DMS53 treated with DMSO at 0.1 percent for 48 hours (cell line): ENCODE results near the gene SENP5.

Experiments
- DNase-seq: peaks from one replicate; lab custom pipeline; 2025; ENCODE audit not compliant: unreplicated experiment; lab: John Stamatoyannopoulos, UW

Gene SENP5

DNA sequence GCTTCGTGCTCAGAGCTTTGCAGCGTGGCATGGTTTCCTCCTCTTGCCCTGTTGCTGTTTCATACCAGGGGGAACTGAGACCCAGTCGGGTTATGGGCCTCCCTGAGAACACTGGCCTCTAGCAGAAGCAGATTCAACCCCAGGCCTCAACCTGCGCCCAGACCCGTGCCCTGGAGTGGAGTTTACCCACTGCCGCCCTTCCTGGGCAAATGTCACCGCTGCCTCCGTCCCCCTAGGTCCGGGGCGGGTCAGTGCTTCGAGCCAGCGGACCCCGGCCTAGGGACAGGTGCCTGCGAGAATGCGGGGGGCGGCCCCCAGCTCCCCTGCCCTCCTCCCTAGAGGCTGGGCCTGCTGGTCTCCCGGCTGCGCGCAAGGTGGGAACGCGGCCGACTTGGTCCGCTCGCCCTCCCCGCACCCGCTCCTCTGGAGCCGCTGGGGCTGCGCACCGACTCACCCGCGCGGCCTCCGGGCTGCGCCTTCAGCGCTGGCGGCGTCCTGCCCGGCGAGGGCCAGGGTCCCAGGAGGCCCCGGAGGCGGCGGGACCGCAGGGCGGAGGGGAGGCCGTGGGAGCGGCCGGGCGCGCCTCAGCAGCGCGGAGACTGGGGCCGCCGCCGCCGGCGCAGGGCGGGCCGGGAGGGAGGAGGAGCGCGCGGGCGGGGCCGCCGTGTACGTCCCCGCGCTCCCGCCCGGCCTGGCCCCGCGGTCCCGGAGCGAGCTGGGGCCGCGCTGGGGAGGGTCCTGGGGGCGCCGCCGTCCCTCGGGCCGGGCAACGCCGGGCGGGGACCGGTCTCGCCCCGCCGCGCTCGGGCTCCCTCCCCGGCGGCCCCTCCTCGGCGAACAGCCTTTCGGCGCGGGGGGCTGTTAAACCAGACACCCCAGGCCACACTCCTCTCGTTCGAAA, 100.8 kb downstream of the SENP5 start, which contains the start of gene PIGZ:
PIGZ (minus strand) TSS at position 601 of the 901 bp plus-strand sequence. CDS start 16,802 bp downstream, outside the sequence.
- no peak for DNase-seq

DNA sequence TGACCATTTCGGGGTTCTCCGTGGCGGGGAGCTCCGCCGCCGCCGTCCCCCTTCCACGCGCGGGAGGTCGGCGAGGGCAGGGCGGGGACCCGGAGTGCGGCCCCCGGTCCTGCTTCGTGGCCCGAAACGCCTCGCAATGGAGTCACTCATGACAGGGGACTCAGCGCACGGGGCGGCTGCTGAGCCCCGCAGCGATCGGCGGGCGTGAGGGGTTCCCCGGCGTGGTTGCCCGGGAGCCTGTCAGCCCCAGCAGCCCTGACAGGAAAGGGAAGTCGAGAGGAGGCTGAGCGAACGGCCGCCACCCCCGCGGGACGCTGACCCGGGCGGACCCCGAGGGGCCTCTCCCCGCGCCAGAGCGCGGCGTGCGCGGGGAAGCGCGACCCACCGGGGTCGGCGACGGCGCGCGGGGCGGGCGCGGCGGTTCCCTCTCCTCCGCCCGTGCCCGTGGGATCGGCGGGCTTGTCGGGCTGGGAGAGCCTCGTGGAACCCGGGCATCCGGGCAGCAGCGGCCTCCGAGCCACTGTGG, 101.5 kb downstream of the SENP5 start:
- DNase-seq: peak; percentile 3

DNA sequence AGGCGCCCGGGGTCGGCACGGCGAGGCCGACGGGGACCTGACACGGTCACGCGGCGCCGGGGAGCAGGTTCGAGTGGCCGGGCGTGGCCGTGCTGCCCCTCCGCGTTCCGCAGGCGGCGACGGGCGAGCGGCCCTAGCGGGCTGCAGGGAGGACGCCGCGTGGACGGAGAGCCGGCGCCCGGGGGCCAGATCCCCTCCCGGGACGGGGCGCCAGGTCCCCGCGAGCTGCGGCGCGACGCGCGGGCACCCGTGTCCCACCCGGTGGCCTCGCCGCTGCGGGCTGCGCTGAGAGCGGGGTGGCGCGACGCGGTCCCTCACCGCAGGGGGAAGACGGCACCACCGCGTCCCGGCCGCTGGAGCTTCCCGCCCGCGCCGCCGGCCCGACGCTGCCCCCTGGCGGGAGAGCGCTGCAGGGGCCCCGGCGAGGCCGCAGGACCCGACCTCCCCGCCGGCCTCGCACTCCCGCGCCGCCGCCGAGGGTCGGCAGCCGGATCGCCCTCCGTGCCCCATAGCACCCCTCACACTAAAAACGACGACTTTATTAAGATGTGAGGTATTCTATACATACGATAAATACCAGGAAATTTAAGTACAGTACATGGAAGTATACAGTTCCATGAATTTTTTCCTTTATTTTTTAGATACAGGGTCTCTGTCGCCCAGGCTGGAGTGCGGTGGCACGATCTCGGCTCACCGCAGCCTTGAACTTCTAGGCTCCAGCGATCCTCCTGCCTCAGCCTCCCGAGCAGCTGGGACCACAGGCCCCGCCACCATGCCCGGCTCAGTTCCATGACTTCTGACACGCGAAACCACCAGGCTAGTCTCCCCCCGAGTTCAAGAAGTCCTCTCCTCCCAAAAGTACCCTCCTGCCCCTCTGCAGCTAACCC, 102.2 kb downstream of the SENP5 start:
- DNase-seq: peak; percentile 29

DNA sequence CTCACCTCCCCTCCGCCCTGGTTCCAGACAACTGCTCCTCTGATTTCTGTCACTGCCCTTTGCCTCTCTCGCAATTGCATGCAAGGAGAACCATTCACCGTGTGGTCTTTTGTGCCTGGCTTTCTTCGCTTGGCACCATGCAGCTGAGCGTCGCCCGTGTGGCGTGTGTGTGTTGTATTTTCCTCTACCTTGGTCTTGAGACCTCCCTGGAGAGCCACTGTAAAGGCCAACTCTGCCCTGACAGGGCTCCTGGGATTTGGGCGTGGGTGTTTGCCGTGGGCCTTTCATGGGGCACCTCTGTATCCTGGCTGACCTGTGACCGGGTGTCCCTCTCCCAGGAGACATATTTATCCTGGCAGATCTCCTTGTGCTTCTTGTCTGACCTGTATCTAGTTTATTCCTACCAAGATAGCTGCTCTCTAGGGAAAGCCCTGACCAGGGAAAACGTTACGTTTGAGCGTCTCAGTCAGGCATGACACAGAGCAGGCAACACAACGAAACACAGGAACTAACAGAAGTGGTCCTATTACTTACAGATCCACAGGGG, 102.9 kb downstream of the SENP5 start:
- DNase-seq: no peak

DNA sequence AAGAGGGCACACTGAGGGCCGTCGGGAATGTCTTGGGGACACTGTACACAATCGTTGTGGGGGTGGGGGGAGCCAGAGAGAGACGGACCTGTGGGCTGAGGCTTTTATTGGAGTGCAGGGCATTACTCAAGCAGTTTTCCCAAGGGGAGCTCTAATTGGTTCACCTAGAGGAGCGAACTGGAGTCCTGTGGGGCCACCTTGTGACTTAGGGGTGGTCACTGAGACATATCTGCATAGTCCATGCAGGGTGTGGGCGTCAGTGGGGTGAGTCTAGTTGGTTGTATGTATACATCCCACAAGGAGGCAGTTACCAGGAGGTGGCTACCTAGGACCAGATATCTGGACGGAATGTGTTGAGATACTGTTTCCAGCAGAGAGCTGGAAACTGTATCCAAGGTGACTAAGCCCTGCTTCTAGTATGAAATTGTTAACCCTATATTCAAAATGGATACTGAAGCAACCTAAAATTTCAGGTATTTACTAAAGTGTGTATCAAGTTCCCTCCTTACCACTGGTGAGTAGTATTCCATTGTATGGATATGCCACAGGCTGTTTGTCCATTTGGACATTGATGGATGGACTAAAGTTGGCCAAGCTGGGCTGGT, 103.5 kb downstream of the SENP5 start:
- DNase-seq: no peak

DNA sequence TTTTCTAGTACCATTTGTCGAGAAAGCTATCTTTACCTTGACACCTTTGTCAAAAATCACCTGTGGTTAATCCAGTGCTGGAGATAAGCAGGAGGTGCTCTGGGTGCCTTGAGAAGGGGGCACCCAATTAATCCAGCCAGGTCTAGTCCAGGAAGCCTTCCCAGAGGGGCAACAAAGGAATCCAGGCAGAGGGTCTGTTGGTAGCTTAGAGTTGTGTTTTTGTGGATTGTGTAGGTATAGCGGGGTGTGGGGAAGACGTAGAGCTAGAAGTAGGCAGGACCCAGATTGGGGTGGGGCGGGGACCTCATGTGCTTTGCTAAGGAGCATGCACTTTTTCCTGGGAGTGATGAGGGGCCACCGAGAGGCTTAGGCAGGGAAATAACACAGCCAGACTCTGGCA, 106.9 kb downstream of the SENP5 start:
- DNase-seq: no peak

DNA sequence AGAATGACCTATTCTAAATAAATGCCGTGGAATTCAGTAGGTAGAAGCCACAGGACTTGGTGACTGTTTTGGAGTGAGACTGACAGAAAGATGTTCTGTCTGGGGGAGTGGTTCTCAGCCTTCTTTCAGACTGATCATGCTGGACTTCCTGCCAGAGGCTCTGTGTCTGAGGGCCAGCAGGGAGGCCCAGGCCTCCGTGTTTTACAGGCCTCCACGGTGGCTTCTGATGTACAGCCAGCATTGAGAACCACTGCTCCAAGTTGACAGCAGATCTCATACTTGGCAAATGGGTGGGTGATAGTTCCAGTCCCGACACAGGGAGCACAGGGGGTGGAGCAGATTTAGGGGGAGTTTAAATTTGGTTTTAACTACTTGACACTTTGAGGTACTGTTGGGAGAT, 107.6 kb downstream of the SENP5 start:
- no peak for DNase-seq

DNA sequence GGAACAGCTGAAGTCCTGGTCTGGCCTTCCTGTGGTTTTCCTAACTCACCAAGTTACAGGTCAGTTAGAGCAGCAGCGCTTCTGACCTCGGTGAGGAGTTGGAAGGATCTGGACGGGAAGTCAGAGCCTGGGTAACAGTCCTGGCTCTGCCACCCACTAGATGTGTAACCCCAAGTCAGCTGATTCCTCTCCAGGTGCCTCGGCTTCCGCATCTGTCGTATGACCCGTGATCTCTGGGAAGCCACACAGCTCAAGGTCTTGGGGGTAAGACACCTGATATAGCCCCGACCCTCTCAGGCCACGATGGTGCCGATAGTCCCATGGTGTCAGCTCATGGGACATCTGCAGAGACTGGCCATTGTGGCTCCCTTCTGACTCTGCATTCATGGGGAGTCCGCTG, 109.2 kb downstream of the SENP5 start:
- no peak for DNase-seq

DNA sequence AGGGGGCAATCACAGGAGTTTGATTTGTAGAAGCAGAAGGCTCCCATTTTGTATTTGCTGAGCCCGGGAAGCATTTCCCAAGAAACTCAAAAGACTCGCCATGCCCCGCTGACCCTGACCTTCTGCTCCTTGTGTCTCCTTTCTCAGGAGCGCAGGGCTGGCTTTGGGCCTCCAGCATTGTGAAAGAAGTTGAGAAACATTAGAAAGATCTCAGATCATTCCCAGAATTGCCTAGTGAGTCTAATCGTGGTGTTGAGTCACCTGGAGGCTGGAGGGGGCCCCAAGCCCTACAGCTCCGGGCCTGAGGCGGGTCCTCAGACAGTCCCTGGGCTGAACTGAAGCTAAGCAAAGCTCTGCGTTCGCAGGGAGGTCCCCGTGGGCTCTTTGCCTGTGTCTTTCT, 111.8 kb downstream of the SENP5 start:
- DNase-seq: no peak

DNA sequence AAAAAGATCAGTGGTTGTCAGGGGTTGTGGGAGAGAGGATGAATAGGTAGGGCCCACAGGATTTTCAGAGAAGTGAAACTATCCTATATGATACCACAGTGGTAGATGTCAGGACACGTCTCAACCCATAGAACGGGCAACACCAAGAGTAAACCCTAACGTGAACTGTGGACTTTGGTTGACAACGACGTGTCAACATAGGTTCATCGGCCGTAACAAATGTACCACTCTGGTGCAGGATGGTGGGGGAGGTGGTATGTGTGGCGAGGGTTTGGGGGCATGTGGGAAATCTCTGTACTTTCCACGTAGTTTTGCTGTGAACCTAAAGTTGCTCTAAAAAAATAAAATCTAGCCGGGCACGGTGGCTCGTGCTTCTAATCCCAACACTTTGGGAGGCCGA, 113.9 kb downstream of the SENP5 start:
- no peak for DNase-seq

DNA sequence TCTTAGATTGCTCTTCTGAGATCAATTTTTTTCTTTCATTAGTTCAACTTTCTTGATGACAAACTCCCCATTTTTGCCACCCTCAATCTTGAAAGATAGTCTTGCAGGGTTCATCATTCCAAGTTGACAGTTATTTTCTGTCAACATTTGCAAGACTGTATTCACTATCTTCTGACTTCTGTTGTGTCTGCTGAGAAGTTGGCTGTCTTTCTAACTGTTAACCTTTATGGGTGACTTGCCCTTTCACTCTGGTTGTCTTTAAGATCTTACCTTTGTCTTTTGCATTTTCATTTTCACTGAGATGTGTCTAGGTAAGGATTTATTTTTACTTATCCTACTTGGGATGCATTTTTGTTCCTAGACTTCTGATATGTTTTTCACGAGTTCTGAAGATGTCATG, 115.5 kb downstream of the SENP5 start:
- no peak for DNase-seq
